Activated naive CD8-positive, alpha-beta T cell treated with anti-CD3 and anti-CD28 coated beads, Interleukin-2, amount 10 ng/mL, durations not matched to agents 7 days and 5 days (primary cell): ENCODE data around the gene LEKR1. TPM values are rescaled to one million over a fixed set of nuclear protein-coding genes. Genes with fewer than 3 reads are reported as not detected.
A peak's percentile ranks its signal among the peaks of the same experiment; 100 is the strongest.
"Not testable (repeated sequence)": the region's sequence is repeated elsewhere in the genome, so short reads cannot be mapped to it uniquely, and the experiment has no call there.

Experiments used
- ATAC-seq: fragments of 150-1000 bp; cut with Tn5 transposase; one replicate; pipeline ENCODE4 v1.10.0; 2021; ENCODE audit warnings: low read depth, moderate library complexity
- POLR2A ChIA-PET: fragments of 350-600 bp; sonication (Branson Sonifier 250); formaldehyde crosslinking; loops from one replicate; lab custom pipeline; 2021; ENCODE audit warnings: antibody characterized with exemption; lab: Charles Lee
- DNase-seq: peaks from one replicate; pipeline ENCODE4 v3.0.0; 2021
- H3K27ac Mint-ChIP-seq: one replicate; pipeline ENCODE4 v1.8.0; 2022; ENCODE audit warnings: mild to moderate bottlenecking, mixed read lengths
- H3K27me3 Mint-ChIP-seq: one replicate; pipeline ENCODE4 v1.8.0; 2022; ENCODE audit warnings: mild to moderate bottlenecking, moderate library complexity, mixed read lengths
- H3K36me3 Mint-ChIP-seq: one replicate; pipeline ENCODE4 v1.8.0; 2021; ENCODE audit warnings: mild to moderate bottlenecking, mixed read lengths
- H3K4me1 Mint-ChIP-seq: one replicate; pipeline ENCODE4 v1.8.0; 2021; ENCODE audit warnings: mixed read lengths
- H3K4me3 Mint-ChIP-seq: one replicate; pipeline ENCODE4 v1.8.0; 2022; ENCODE audit warnings: mild to moderate bottlenecking, moderate library complexity, mixed read lengths
- H3K9me3 Mint-ChIP-seq: one replicate; pipeline ENCODE4 v1.8.0; 2021; ENCODE audit warnings: mixed read lengths
- total RNA-seq, 2 experiments: library from RNA; stranded (reverse); gene quantifications; one replicate each; pipeline ENCODE4 v1.2.3, GENCODE V29; 2021

The LEKR1 gene
- total RNA-seq, 2 experiments from 2014 or later, result 1.3 to 1.5 TPM

DNA sequence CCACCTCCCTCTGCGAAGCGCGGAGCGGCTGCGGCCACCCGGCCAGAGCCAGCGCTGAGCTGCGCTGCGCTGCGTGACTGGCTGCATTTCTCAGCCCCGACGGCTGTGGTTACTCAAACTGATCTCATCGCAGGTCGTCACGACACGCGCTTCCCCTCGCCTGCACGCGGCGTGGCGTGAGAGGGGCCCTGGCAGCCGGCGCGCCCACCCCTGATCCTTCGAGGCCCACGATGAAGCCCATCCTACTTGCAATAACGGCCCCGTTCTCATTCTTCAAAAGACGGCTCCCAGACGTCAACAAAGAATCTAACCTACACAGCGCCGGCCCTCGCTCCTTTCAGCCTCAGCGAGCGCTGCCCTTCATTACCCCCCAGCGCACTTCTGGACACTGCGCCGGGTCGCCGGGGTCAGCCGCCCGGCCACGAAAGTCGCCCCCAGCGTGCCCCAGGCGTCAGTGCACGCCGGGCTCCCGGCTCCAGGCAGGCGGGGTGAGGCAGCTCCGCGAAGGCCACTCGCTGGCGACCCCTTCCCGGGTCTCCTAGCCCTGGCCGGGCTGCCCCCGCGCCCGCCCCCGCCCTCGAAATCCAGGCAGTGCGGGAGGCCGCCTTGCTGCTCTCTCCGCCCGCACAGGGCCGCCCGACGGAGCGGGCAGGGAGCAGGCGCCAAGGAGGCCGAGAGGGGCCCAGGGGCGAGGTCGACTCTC, 9.9 kb upstream of the LEKR1 start:
- Mint-ChIP-seq H3K27me3 (no peaks in the 10 kb centered on the region), H3K4me3 (peak overlapping the region; percentile 92), H3K9me3 (no peaks in the 10 kb centered on the region), H3K36me3 (peaks cover 13% of the 10 kb centered on the region), H3K4me1 (peaks cover 49% of the 10 kb centered on the region), H3K27ac (peak overlapping the region; percentile 97)
- peak; percentile 37 for ATAC-seq
- no peak for DNase-seq
- POLR2A ChIA-PET, result interaction anchor here (1.7 to 1.9 kb wide), 2 partner anchors 9 to 141 kb away, joined by 5 to 8 read pairs; no protein-coding TSS in a partner anchor

DNA sequence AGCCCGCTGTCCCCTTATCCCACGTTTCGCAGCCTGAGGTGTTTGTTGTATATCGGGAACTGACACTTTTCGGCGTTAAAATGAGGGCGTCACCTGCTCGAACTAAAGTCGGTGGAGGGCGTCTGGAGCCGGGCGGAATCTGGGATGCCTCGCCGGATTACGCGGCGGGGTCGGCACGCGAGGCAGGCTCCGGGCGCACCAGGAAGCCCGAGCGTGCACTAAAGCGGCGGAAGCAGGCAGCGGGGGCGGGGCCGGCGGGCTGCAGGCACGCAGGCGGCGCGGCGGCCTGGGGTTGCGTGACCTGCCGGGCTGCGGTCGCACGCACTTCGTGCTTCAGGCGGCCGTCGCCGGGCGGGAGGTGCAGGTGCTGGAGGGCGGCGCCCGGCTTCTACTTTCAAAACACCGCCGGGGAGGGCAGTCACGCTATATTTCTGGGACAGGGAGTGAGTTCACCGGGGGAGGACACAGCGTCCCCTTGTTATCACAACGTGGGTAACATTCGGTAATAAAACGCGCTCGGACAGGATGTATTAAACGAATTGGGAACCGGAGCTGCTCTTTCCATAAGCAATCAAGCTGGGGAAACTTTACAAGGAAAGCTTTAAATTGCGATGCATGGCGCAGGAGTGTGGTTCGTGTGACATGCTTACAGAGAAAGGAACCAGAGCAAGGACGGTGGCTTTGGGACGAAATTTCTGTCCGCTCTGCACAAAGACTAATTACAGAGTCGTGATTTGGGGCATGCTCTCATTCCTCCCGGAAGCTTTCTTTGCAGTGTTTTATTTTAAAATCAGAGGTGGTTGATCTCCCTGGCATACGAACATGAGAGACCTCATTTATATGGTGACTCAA, 9.1 kb upstream of the LEKR1 start:
- POLR2A ChIA-PET, result interaction anchor here (0.8 to 2.4 kb wide), 10 partner anchors 10 to 358 kb away, joined by 3 to 8 read pairs (median 4); partner anchors contain the start of genes CCNL1 and TIPARP
- peak; percentile 82 for ATAC-seq
- peak overlapping the region; percentile 92 for H3K4me3 Mint-ChIP-seq
- H3K4me1 Mint-ChIP-seq, result peaks cover 48% of the 10 kb centered on the region
- peak overlapping the region; percentile 97 for H3K27ac Mint-ChIP-seq
- H3K36me3 Mint-ChIP-seq, result peaks cover 16% of the 10 kb centered on the region
- DNase-seq, result peak; percentile 95
- H3K27me3 Mint-ChIP-seq, result no peaks in the 10 kb centered on the region
- H3K9me3 Mint-ChIP-seq, result no peaks in the 10 kb centered on the region

DNA sequence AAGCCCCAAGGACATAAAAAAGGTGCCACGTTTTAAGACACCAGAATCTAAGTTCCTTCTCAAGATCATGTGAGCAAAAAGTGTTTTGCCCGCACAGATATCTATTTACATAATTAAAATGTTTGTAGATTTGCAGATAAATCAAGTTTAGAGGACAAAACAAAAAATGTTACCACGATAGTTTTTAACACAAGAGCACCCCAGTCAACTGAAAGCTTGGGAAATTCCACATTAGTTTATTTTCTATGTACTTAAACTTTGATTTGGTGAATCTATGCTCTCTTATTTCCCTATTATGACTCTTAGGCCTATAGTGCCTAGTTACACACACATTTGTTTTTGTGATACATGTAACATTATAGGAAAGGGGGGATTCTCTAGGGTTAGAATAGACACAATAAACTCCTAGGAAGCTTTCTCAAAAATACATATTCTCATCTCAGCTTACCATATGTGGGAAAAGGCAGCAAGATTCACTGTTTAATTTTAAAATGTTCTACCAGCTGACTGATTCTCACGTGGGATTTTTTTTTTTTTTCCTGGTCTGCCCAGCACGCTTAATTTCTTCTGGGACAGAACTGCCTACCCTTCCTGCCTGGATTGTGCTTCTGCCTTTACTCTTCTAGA, 8.4 kb upstream of the LEKR1 start:
- DNase-seq, result no peak
- Mint-ChIP-seq H3K36me3 (peaks cover 16% of the 10 kb centered on the region), H3K4me1 (peaks cover 44% of the 10 kb centered on the region), H3K9me3 (no peaks in the 10 kb centered on the region), H3K4me3 (peak overlapping the region; percentile 92), H3K27me3 (no peaks in the 10 kb centered on the region), H3K27ac (peak overlapping the region; percentile 97)
- POLR2A ChIA-PET, result interaction anchor here (0.7 to 2.4 kb wide), 11 partner anchors 9 to 357 kb away, joined by 3 to 8 read pairs (median 4); partner anchors contain the start of genes CCNL1 and TIPARP
- ATAC-seq, result no peak

DNA sequence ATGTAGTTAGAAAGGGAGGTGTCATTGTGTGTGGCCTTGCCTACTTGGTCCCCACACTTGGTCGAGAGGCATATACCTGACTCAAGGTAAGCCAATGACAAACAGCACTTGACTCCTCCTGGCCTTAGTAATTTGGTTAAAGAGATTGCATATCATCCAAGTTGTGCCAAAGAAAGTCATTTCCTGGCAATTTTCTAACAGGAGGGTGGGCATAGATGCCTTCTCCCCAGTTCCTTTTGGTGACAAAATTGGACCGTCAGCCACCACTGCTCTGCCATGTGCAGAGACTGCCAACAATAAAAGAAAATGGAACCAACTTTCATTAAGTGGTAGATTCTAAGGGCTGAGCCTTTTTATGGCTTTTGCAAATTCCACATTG, 7.9 kb upstream of the LEKR1 start:
- Mint-ChIP-seq H3K27ac (peak overlapping the region; percentile 97), H3K9me3 (no peaks in the 10 kb centered on the region), H3K4me3 (peak overlapping the region; percentile 92), H3K36me3 (peaks cover 16% of the 10 kb centered on the region), H3K27me3 (no peaks in the 10 kb centered on the region), H3K4me1 (peaks cover 47% of the 10 kb centered on the region)
- DNase-seq, result no peak
- POLR2A ChIA-PET, result interaction anchor here (0.7 to 2.4 kb wide), 5 partner anchors 22 to 341 kb away, joined by 3 to 7 read pairs (median 3); partner anchors contain the start of gene CCNL1
- no peak for ATAC-seq

DNA sequence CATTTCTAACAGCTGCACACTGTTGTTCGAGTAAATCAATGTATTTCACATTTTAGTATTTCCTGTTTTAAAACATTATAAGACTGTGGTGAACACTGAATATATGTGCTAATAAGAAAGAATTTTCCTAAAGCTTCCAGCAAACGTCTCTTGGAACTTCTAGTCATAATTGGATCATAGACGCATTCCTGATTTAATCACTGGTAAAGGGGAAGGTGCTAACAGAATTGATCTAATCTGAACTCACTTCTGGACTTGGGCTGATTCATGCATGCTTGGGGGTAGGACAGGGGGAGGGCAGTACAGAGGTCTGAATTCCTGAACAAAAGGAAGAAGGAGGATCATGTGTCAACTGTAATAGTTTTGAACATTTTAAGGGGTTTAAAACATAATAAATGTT, 7.3 kb upstream of the LEKR1 start:
- Mint-ChIP-seq H3K27ac (peak overlapping the region; percentile 80), H3K4me3 (peak overlapping the region; percentile 52), H3K36me3 (peaks cover 12% of the 10 kb centered on the region), H3K4me1 (peaks cover 48% of the 10 kb centered on the region), H3K27me3 (no peaks in the 10 kb centered on the region), H3K9me3 (no peaks in the 10 kb centered on the region)
- POLR2A ChIA-PET, result interaction anchor here (2.4 kb wide), 1 partner anchor 341 kb away, joined by 6 read pairs; the partner anchor contains the start of gene CCNL1
- DNase-seq (no peak), ATAC-seq (no peak)

DNA sequence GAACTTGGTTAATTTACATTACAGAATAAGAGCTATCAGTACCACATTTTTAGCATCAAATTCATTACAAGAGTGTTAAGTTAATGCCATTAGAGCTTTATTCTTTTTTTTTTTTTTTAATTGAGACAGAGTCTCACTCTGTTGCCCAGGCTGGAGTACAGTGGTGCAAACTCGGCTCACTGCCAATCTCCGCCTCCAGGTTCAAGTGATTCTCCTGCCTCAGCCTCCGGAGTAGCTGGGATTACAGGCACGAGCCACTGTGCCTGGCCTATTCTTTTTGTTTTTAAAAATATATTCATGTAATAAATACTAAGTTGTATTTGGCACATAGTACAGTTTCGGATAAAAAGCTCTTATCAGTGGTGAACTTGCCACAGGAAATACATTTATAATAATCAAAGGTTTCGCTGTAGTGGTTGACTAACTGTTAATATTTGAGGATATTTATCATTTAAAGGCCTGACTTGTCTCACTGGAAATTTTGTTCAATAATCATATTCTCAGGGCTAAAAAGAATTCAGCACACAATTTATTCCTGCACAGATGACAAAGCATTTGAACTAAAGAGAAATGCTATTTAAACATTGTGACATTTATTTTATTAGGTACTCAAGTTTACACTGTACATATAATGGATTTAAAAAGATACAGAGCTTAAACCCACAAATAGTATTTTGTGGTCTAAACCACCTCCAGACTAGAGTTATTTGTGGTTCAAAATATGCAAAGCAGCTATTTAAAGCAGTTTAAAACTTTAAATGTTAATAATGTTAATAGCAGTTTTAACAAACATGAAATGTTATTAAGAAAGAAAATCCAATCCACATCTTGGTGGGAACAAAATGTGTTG, 6.1 kb upstream of the LEKR1 start:
- no peak overlapping the region for H3K4me3 Mint-ChIP-seq
- H3K9me3 Mint-ChIP-seq, result no peaks in the 10 kb centered on the region
- H3K4me1 Mint-ChIP-seq, result peaks cover 54% of the 10 kb centered on the region
- POLR2A ChIA-PET, result no interaction called here
- peaks cover 12% of the 10 kb centered on the region for H3K36me3 Mint-ChIP-seq
- H3K27me3 Mint-ChIP-seq, result no peaks in the 10 kb centered on the region
- ATAC-seq (no peak), DNase-seq (no peak)
- no peak overlapping the region for H3K27ac Mint-ChIP-seq

DNA sequence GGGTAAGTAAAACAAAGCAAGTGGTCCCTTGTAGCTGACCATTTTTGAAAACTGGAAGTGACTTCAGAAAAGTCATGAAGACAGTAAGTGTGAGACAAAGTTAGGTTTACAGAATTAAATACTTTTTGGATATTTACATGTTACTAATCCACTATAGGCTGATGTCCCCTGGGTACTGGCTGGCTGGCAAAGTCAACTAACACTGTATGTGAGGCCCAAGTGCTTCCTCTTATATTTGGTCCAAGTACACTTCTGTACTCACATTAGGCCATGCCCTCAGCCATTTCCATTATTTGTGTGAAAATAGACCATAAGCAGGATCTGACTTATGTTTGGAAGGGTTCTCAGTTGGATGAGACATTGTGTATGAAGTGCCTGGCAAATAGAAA, 5.5 kb upstream of the LEKR1 start:
- DNase-seq, result no peak
- H3K4me1 Mint-ChIP-seq, result peaks cover 53% of the 10 kb centered on the region
- H3K36me3 Mint-ChIP-seq, result peaks cover 8% of the 10 kb centered on the region
- POLR2A ChIA-PET, result no interaction called here
- H3K9me3 Mint-ChIP-seq, result no peaks in the 10 kb centered on the region
- H3K4me3 Mint-ChIP-seq, result no peak overlapping the region
- no peak overlapping the region for H3K27ac Mint-ChIP-seq
- ATAC-seq, result no peak
- H3K27me3 Mint-ChIP-seq, result no peaks in the 10 kb centered on the region

DNA sequence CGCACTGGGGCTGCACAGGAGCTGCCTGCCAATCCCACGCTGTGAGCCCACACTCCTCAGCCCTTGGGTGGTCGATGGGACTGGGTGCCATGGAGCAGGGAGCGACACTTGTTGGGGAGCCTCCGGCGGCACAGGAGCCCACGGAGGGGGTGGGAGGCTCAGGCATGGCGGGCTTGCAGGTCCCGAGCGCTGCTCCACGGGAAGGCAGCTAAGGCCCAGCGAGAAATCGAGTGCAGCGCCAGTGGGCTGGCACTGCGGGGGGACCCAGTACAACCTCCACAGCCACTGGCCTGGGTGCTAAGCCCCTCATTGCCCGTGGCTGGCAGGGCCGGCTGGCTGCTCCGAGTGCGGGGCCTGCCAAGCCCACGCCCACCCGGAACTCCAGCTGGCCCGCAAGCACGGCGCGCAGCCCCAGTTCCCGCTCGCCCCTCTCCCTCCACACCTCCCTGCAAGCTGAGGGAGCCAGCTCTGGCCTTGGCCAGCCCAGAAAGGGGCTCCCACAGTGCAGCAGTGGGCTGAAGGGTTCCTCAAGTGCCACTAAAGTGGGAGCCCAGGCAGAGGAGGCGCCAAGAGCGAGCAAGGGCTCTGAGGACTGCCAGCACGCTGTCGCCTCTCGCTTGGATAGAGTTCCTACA, 3.4 kb upstream of the LEKR1 start:
- H3K4me1 Mint-ChIP-seq, result peaks cover 53% of the 10 kb centered on the region
- H3K4me3 Mint-ChIP-seq, H3K36me3 Mint-ChIP-seq, H3K27me3 Mint-ChIP-seq, H3K9me3 Mint-ChIP-seq, DNase-seq, ATAC-seq, H3K27ac Mint-ChIP-seq: not testable (repeated sequence)
- POLR2A ChIA-PET, result interaction anchor here (0.6 kb wide), 1 partner anchor 457 kb away, joined by 3 read pairs; no protein-coding TSS in a partner anchor

DNA sequence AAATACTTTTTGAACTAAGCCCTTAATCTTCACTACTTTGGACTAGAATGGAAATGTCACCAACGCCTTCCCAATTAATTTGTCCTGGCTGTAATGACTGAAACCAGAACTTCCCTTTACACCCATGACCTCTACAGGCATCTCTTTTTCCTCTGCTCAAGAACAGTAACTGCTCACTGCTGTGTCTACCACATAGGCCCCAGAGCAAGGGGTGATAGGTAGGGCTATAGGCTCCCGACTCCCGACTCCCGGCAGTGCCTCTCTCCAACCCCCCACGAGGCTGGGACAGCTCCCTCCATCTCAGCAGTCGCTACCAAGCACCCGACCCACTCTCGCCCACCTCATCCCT, 384 bp upstream of the LEKR1 start:
- Mint-ChIP-seq H3K4me3 (peak overlapping the region; percentile 94), H3K9me3 (no peaks in the 10 kb centered on the region), H3K36me3 (peaks cover 8% of the 10 kb centered on the region), H3K27me3 (no peaks in the 10 kb centered on the region), H3K27ac (peak overlapping the region; percentile 94), H3K4me1 (peaks cover 36% of the 10 kb centered on the region)
- POLR2A ChIA-PET, result interaction anchor here (0.6 to 1.9 kb wide), 2 partner anchors 151 to 334 kb away, joined by 3 to 6 read pairs; partner anchors contain the start of genes CCNL1 and TIPARP
- DNase-seq (no peak), ATAC-seq (peak; percentile 69)

DNA sequence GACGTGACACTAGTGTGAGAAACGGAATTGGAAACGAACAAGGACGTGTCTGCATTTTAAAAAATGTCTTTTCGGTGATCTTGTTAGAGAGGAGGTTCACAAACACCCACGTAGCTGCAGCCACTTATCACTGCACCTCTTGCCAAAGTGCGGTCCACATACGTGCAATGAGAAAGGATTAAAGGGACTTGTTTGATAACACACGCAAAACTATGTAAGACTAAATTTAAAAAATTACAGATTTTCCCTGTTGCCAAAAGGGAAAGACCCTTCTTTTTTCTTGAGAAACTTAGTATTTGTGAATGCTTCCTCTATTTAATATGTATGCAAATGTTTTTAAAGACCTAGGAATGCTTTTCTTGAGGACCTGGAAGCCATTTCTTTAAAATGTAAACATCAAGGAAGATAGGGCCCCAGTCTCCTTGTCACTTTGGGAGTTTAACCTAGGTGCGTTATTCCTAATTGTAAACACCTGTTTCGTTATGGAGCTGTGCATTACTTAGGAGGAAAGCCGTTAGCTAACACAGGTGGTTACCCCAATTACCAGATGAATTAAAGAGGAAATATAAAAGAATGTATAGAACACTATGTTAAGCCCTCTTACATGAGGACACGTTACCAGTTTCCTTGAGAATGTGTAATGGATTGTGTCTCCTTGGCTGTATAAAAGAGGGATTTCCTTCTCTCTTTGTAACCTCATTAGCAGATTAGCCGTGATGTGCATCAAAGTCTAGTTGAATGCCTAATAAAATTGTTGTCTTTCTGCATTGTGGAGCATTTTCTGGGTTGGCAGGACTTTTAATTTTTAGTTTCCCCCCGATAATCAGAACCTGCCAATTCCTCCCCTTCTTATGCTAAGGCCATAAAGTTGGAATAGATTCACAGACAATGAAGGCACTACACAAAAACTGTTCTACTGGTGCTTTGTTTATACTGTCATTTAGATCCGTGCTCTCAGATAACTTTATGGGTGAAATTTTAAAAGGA, 1.0 kb downstream of the LEKR1 start:
- POLR2A ChIA-PET, result interaction anchor here (1.1 to 1.9 kb wide), 2 partner anchors 10 to 153 kb away, joined by 5 to 6 read pairs; partner anchors contain the start of gene TIPARP
- H3K36me3 Mint-ChIP-seq, result peaks cover 5% of the 10 kb centered on the region

DNA sequence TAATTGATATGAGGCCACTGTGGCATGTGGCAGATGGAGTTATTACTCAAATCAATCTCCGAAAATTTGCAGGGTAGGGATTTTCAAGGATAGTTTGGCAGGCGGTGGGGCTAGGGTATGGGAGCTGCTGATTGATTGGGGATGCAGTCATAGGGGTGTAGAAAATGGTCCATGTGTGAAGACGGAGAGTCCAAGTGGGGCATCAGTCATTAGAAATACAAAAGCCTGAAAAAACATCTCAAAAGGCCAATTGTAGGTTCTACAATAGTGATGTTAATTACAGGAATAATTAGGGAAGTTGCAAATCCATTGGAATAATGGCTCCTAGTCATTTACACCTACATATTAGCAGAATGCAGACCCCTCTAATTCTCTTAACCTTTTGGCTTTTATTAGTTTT, 4.9 kb downstream of the LEKR1 start:
- no peak for ATAC-seq
- peaks cover 7% of the 10 kb centered on the region for H3K36me3 Mint-ChIP-seq
- POLR2A ChIA-PET, result no interaction called here

More for the DNA sequence above, 1.0 kb downstream of the LEKR1 start:
- no peaks in the 10 kb centered on the region for H3K9me3 Mint-ChIP-seq
- DNase-seq (no peak), ATAC-seq (no peak)
- H3K27me3 Mint-ChIP-seq, result no peaks in the 10 kb centered on the region
- peak overlapping the region; percentile 94 for H3K4me3 Mint-ChIP-seq
- peak overlapping the region; percentile 94 for H3K27ac Mint-ChIP-seq
- peaks cover 28% of the 10 kb centered on the region for H3K4me1 Mint-ChIP-seq

More for the DNA sequence above, 4.9 kb downstream of the LEKR1 start:
- DNase-seq, result no peak
- Mint-ChIP-seq H3K4me3 (no peak overlapping the region), H3K9me3 (no peaks in the 10 kb centered on the region), H3K4me1 (peaks cover 12% of the 10 kb centered on the region), H3K27me3 (no peaks in the 10 kb centered on the region), H3K27ac (no peak overlapping the region)
